ENCODE results near the gene MT1E.

MT1E gene

DNA sequence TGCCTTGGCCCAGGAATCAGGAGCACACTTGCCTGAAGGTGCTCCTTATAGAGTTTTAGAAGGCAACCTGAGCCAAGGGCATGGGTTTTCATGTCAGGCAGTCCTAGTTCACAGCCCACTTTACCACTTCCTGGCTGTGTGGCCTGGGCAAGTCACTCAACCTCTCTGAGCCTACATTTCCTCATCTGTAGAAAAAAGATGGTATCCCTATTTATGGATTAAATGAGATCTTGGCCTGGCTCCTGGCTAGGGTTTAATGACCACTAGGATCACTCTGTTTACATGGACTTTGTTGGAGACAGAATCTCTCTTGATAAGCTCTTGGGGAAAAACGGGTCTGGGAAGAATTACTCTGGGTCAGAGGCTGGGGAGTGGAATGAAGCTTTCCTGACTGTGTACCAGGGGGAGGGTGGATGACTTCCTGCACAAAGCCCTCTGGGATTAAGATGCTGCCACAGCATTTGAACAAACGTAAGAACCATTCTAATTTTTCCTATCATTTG lies 14.9 kb upstream of the MT1E start:
- Histone ChIP-seq H3K27ac (peak overlapping the region; percentile 73), H3K27me3 (peaks cover 11% of the 10 kb centered on the region), H3K4me3 (ENCODE audit: low read depth in 1 of 2, low read length in 1 of 2) (no peak overlapping the region), H3K36me3 (no peaks in the 10 kb centered on the region), H3K9me3 (no peaks in the 10 kb centered on the region), H3K4me1 (ENCODE audit: control insufficient read depth in 1 of 2, insufficient read depth in 1 of 2, low read depth in 1 of 2, low read length in 1 of 2) (peaks cover 26 to 27% of the 10 kb centered on the region in 2 experiments)
- TF ChIP-seq, protein P1, sequence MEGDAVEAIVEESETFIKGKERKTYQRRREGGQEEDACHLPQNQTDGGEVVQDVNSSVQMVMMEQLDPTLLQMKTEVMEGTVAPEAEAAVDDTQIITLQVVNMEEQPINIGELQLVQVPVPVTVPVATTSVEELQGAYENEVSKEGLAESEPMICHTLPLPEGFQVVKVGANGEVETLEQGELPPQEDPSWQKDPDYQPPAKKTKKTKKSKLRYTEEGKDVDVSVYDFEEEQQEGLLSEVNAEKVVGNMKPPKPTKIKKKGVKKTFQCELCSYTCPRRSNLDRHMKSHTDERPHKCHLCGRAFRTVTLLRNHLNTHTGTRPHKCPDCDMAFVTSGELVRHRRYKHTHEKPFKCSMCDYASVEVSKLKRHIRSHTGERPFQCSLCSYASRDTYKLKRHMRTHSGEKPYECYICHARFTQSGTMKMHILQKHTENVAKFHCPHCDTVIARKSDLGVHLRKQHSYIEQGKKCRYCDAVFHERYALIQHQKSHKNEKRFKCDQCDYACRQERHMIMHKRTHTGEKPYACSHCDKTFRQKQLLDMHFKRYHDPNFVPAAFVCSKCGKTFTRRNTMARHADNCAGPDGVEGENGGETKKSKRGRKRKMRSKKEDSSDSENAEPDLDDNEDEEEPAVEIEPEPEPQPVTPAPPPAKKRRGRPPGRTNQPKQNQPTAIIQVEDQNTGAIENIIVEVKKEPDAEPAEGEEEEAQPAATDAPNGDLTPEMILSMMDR (IDR thresholded peaks at IDR 0.05) = no peak

DNA sequence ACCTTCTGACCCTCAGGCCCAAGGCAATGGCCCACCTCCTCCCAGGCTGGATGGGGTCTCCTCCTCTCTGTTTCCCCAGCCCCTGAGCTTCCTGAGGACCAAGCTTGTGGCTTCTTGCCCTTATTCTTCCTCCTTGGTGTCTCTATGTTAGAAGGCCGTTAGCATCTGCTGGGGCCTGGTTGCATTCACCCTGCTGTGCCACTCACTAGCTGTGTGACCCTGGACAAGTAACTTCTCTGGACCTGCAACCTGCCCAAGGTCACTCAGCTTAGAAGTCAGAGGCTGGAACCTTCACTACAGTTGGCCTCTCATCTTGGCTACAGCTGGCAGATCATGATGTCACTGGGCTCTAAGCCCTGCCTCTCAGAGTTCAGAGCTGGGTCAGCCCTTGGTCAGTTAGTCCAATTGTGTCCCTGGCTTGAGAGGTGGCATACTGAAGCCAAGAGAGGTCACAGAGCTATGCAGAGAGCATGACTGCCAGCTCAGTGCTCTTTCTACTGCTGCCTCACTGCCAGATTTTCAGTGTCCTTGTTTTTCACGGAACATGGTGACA lies 14.2 kb upstream of the MT1E start:
- Histone ChIP-seq H3K9me3 (no peaks in the 10 kb centered on the region), H3K27ac (no peak overlapping the region), H3K4me3 (ENCODE audit: low read depth in 1 of 2, low read length in 1 of 2) (no peak overlapping the region), H3K27me3 (peaks cover 18% of the 10 kb centered on the region), H3K4me1 (ENCODE audit: control insufficient read depth in 1 of 2, insufficient read depth in 1 of 2, low read depth in 1 of 2, low read length in 1 of 2) (peaks cover 26 to 27% of the 10 kb centered on the region in 2 experiments), H3K36me3 (no peaks in the 10 kb centered on the region)
- TF ChIP-seq, protein P1 (IDR thresholded peaks at IDR 0.05) = no peak

DNA sequence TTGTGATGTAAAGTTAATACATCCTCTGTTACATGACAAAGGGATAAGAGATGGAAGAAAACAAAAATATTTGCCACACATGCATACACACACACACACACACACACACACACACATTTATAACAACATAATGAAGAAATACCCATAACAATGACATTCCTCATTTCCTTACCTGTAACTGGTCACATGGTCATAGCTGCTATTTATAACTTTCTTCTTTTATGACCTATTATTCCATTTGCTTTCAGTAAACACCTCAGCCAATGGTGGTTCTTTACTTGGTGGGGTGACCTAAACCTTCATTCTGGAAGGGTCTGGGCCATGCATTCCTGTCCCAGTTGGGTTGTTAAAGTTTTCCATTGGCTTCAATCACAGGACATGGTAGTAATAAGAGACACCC lies 11.9 kb upstream of the MT1E start:
- H3K36me3 ChIP-seq = no peaks in the 10 kb centered on the region
- H3K9me3 ChIP-seq = no peaks in the 10 kb centered on the region
- no peak overlapping the region for H3K4me3 ChIP-seq (ENCODE audit: low read depth in 1 of 2, low read length in 1 of 2)
- TF ChIP-seq, protein P1 (IDR thresholded peaks at IDR 0.05) = no peak
- peaks cover 24 to 28% of the 10 kb centered on the region in 2 experiments for H3K4me1 ChIP-seq (ENCODE audit: control insufficient read depth in 1 of 2, insufficient read depth in 1 of 2, low read depth in 1 of 2, low read length in 1 of 2)
- H3K27ac ChIP-seq = no peak overlapping the region
- peaks cover 41% of the 10 kb centered on the region for H3K27me3 ChIP-seq

DNA sequence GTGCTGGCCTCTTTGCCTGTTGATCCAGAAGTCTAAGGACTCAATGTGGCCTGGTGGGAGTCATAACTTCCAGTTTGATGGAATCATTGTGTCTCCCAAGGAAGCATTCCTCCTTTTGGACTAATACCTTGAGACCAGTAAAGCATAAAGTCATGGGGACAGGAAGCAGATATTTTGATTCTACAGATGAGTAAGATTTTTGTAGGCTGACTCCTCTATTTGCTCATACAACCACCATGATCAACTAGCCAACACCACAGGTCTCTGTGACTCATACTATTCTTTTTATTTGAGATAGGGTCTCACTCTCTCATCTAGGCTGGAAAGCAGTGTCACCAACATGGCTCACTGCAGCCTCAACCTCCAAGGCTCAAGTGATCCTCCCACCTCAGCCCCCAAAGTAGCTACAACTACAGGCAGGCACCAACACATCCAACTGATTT lies 11.0 kb upstream of the MT1E start:
- peaks cover 16 to 19% of the 10 kb centered on the region in 2 experiments for H3K4me1 ChIP-seq (ENCODE audit: control insufficient read depth in 1 of 2, insufficient read depth in 1 of 2, low read depth in 1 of 2, low read length in 1 of 2)
- peaks cover 50% of the 10 kb centered on the region for H3K27me3 ChIP-seq
- TF ChIP-seq, protein P1 (IDR thresholded peaks at IDR 0.05) = no peak
- H3K9me3 ChIP-seq = no peaks in the 10 kb centered on the region
- no peak overlapping the region for H3K27ac ChIP-seq
- H3K4me3 ChIP-seq (ENCODE audit: low read depth in 1 of 2, low read length in 1 of 2) = no peak overlapping the region
- no peaks in the 10 kb centered on the region for H3K36me3 ChIP-seq

DNA sequence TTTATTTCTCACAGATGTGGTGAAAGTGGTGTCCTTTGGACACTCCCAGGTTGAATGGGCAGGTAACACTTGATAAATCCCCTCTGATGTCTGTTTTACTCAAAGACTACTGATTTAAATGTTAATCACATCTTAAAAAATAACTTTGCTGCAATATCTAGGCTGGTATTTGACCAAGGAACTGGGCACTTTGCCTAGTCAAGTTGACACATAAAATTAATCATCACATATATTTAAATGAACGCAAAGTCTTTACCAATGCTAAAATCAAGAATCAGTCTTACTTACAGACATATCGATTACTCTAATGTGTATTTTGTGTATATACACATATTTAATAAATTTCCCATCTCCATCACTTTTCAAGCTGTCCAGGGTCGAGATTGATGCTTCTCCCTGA lies 10.2 kb upstream of the MT1E start:
- TF ChIP-seq, protein P1 (IDR thresholded peaks at IDR 0.05) = no peak
- Histone ChIP-seq H3K4me1 (ENCODE audit: control insufficient read depth in 1 of 2, insufficient read depth in 1 of 2, low read depth in 1 of 2, low read length in 1 of 2) (peaks cover 9 to 11% of the 10 kb centered on the region in 2 experiments), H3K27me3 (peaks cover 57% of the 10 kb centered on the region), H3K27ac (no peak overlapping the region), H3K4me3 (ENCODE audit: low read depth in 1 of 2, low read length in 1 of 2) (no peak overlapping the region), H3K36me3 (no peaks in the 10 kb centered on the region), H3K9me3 (no peaks in the 10 kb centered on the region)

Data from neutrophil (primary cell).